GM12878 (cell line): ENCODE data around the gene DENND1A. TPM values are rescaled to one million over a fixed set of nuclear protein-coding genes. Genes with fewer than 3 reads are reported as not detected.

Experiments used
- ATAC-seq: fragments of 200-7000 bp; cut with Tn5 transposase; 3 replicates; pipeline ENCODE4 v1.9.1; 2020; ENCODE audit warnings: mild to moderate bottlenecking, moderate library complexity
- BruUV-seq: library from RNA; stranded (reverse); fragments of 400-500 nt; replicated peaks from 2 replicates; lab custom pipeline; 2021; lab: Mats Ljungman, UMichigan
- CTCF ChIA-PET: fragments of 300-600 bp; sonication (Branson Sonifier 250); formaldehyde crosslinking; extraction: SDS; loops from one replicate; lab custom pipeline; 2021; ENCODE audit warnings: inconsistent platforms; lab: Yijun Ruan, JAX
- POLR2A ChIA-PET: fragments of 350-600 bp; formaldehyde crosslinking; extraction: SDS; loops from one replicate; lab custom pipeline; 2021; ENCODE audit warnings: inconsistent platforms; lab: Charles Lee
- RAD21 ChIA-PET: fragments of 300-600 bp; sonication (Branson Sonifier 250); formaldehyde crosslinking; loops from one replicate; lab custom pipeline; 2023; ENCODE audit warnings: antibody characterized with exemption; ENCODE audit not compliant: unreplicated experiment; lab: Charles Lee
- SMC1A ChIA-PET: fragments of 300-600 bp; sonication (Branson Sonifier 250); formaldehyde crosslinking; loops from one replicate; lab custom pipeline; 2023; ENCODE audit not compliant: unreplicated experiment, uncharacterized antibody; lab: Charles Lee
- DNase-seq: peaks from one replicate; pipeline ENCODE4 v3.0.0-alpha.2; 2011; ENCODE audit warnings: low read depth, low spot score
- FAIRE-seq: peaks from 3 replicates; lab custom pipeline; 2011; peaks lifted over from hg19 to GRCh38; lab: Jason Lieb, UNC
- H2AFZ ChIP-seq: 2 replicates; pipeline ENCODE4 v1.6.0; 2011; ENCODE audit warnings: low read depth, low read length, control low read depth; ENCODE audit not compliant: control insufficient read depth
- H3K27ac ChIP-seq: 2 replicates; pipeline ENCODE4 v1.5.1; 2011; ENCODE audit warnings: control low read depth; ENCODE audit not compliant: control insufficient read depth, insufficient read depth
- H3K27me3 ChIP-seq, 2 experiments: replicated peaks in 1 of 2; 2 replicates each; pipeline versions ENCODE4 v1.6.0 to v1.6.1; 2011; ENCODE audit warnings: low read length in 1 of 2; ENCODE audit not compliant: control insufficient read depth in 2 of 2, insufficient read depth in 2 of 2
- H3K36me3 ChIP-seq, 2 experiments: 2 replicates each; pipeline ENCODE4 v1.5.1; 2011; ENCODE audit warnings: low read length in 1 of 2; ENCODE audit not compliant: control insufficient read depth in 2 of 2, insufficient read depth in 2 of 2
- H3K4me1 ChIP-seq: 2 replicates; pipeline ENCODE4 v1.6.1; 2011; ENCODE audit warnings: mild to moderate bottlenecking, low read length, moderate library complexity, mixed read lengths; ENCODE audit not compliant: control insufficient read depth, insufficient read depth
- H3K4me2 ChIP-seq: 2 replicates; pipeline ENCODE4 v1.6.0; 2011; ENCODE audit warnings: control low read depth; ENCODE audit not compliant: control insufficient read depth, insufficient read depth
- H3K4me3 ChIP-seq: fragments of 200-600 bp; sonication (generic); 2 replicates; pipeline ENCODE4 v1.5.1; 2016
- H3K79me2 ChIP-seq: 2 replicates; pipeline ENCODE4 v1.6.0; 2011; ENCODE audit warnings: low read length; ENCODE audit not compliant: control insufficient read depth, insufficient read depth
- H3K9ac ChIP-seq: 2 replicates; pipeline ENCODE4 v1.8.0; 2011; ENCODE audit warnings: low read length, control low read depth, mixed read lengths; ENCODE audit not compliant: control insufficient read depth, insufficient read depth
- H3K9me3 ChIP-seq: replicated peaks from 3 replicates; pipeline ENCODE4 v1.5.1; 2011; ENCODE audit warnings: mild to moderate bottlenecking, low read length; ENCODE audit not compliant: control insufficient read depth, insufficient read depth
- H4K20me1 ChIP-seq: 2 replicates; pipeline ENCODE4 v1.6.0; 2011; ENCODE audit not compliant: control insufficient read depth, insufficient read depth
- BCLAF1 ChIP-seq: fragments of 450-650 bp; IDR thresholded peaks from 2 replicates; pipeline ENCODE4 v1.6.1; 2017; ENCODE audit warnings: antibody characterized with exemption, mild to moderate bottlenecking, moderate library complexity
- FOXK2 ChIP-seq: fragments of 450-650 bp; IDR thresholded peaks from 2 replicates; pipeline ENCODE4 v1.6.1; 2017; ENCODE audit warnings: mild to moderate bottlenecking, moderate library complexity
- GABPA ChIP-seq: IDR thresholded peaks from 2 replicates; pipeline ENCODE4 v1.6.1; 2014; ENCODE audit warnings: antibody characterized with exemption, low read depth, mild to moderate bottlenecking, inconsistent platforms
- MAX ChIP-seq: IDR thresholded peaks from 2 replicates; pipeline ENCODE4 v1.6.1; 2012; ENCODE audit warnings: low read depth, low read length, improper control_type of control experiment
- NR2C1 ChIP-seq: fragments of 450-650 bp; IDR thresholded peaks from 2 replicates; pipeline ENCODE4 v1.6.1; 2017; ENCODE audit warnings: antibody characterized with exemption, mild to moderate bottlenecking, moderate library complexity
- POU2F2 ChIP-seq: IDR thresholded peaks from 3 replicates; pipeline ENCODE4 v1.6.1; 2011; ENCODE audit warnings: low read depth, mild to moderate bottlenecking, low read length, borderline replicate concordance
- WRNIP1 ChIP-seq: IDR thresholded peaks from 2 replicates; pipeline ENCODE4 v1.6.1; 2011; ENCODE audit warnings: low read depth, low read length, improper control_type of control experiment, borderline replicate concordance
- ZZZ3 ChIP-seq: IDR thresholded peaks from 2 replicates; pipeline ENCODE4 v1.6.1; 2011; ENCODE audit warnings: low read depth; ENCODE audit not compliant: control insufficient read depth, insufficient read length
- WGBS: methylation state at CpG from one replicate; pipeline ENCODE4 v1.1.6; 2016; ENCODE audit warnings: low lambda C conversion rate; ENCODE audit not compliant: insufficient replicate concordance, insufficient coverage; ENCODE audit errors: missing lambda C conversion rate; 5-methylcytosine and 5-hydroxymethylcytosine counted together
- in situ Hi-C: fragments of 300-500 bp; cut with MboI; formaldehyde crosslinking; loops from 9 replicates; pipeline ENCODE4 v1.14.3; 2018; ENCODE audit warnings: mixed read lengths
- intact Hi-C: fragments of 100-400 bp; cut with micrococcal nuclease; formaldehyde crosslinking; loops from one replicate; pipeline ENCODE4 v1.14.2; 2022; ENCODE audit not compliant: unreplicated experiment
- polyA plus RNA-seq, 11 experiments: library from polyadenylated mRNA; depleted of rRNA in 4 of 11; unstranded in 6 of 11; stranded (reverse) in 5 of 11; fragments of >200 nt; fragmentation: Nextera tagmentation in 4 of 11; fragmentation: Illumina TruSeq in 1 of 11; extraction: Ambion mirVana in 4 of 11; extraction: Trizol in 1 of 11; gene quantifications; 1 replicate in 1 of 11; 2 replicates in 10 of 11; pipeline versions ENCODE4 v1.2.1 to v1.2.3, GENCODE V29; 2011 to 2016; ENCODE audit warnings: inconsistent platforms in 2 of 11, missing spikeins in 2 of 11, low read depth in 1 of 11
- total RNA-seq, 4 experiments: library from RNA; depleted of rRNA in 3 of 4; stranded (reverse); fragments of >200 nt in 3 of 4; fragmentation: Illumina TruSeq in 1 of 4; extraction: Trizol in 1 of 4; gene quantifications; 2 replicates each; pipeline versions ENCODE4 v1.2.1 to v1.2.3, GENCODE V29; 2013 to 2021

DENND1A gene
- total and polyA plus RNA-seq, 10 of the 15 experiments (the other 5 are each of a cell fraction or from before 2014, with no cell fraction given): 14.1 to 48.6 (median 35.2) TPM

GRCh38 chr9:123689701-123690428 lies 240.1 kb downstream of the DENND1A start:
- Histone ChIP-seq H3K27ac (no peak overlapping the region), H4K20me1 (no peaks in the 10 kb centered on the region), H3K79me2 (no peaks in the 10 kb centered on the region; the same call in 1 of the 2 replicates), H3K9me3 (no peaks in the 10 kb centered on the region), H3K9ac (no peak overlapping the region), H3K4me1 (peaks cover 25% of the 10 kb centered on the region), H3K36me3 (peaks cover 0 to 2% of the 10 kb centered on the region in 2 experiments; a peak in 1 of 4 replicates), H2AFZ (no peak overlapping the region), H3K4me3 (no peak overlapping the region), H3K4me2 (no peak overlapping the region), H3K27me3 (no peaks in the 10 kb centered on the region)
- ChIA-PET SMC1A (interaction anchor here (0.6 to 1.7 kb wide), 2 partner anchors 44 to 249 kb away, joined by 3 read pairs; no protein-coding TSS in a partner anchor), CTCF (interaction anchor here (1.5 to 1.8 kb wide), 2 partner anchors 9 to 10 kb away, joined by 3 to 5 read pairs; no protein-coding TSS in a partner anchor), POLR2A (no interaction called here), RAD21 (no interaction called here)
- no peak for ATAC-seq
- DNase-seq: no peak
- BruUV-seq: no TSS peak
- TF ChIP-seq BCLAF1 (no peak), MAX (no peak), WRNIP1 (no peak), FOXK2 (no peak), ZZZ3 (no peak), GABPA (no peak), NR2C1 (no peak), POU2F2 (no peak)
- FAIRE-seq: no peak
- intact Hi-C loops (no loop called here), in situ Hi-C loops (no loop called here)
- WGBS: 97% methylated on average over 5 of the region's 5 CpGs
